ENCODE measurements around the gene AP5Z1.

Gene AP5Z1

GRCh38 chr7:4745971-4746919 lies 29.2 kb upstream of the AP5Z1 start:
- DNase-seq: no peak

- DNase-seq: no peak
Observed at GRCh38 chr7:4747013-4747412, 28.4 kb upstream of the AP5Z1 start.

GRCh38 chr7:4747746-4748145 lies 27.7 kb upstream of the AP5Z1 start:
- DNase-seq: no peak

GRCh38 chr7:4748231-4748681 lies 27.2 kb upstream of the AP5Z1 start:
- DNase-seq: no peak

GRCh38 chr7:4749363-4749762 lies 26.1 kb upstream of the AP5Z1 start:
- DNase-seq: no peak

GRCh38 chr7:4749798-4750197 lies 25.6 kb upstream of the AP5Z1 start:
- no peak for DNase-seq

GRCh38 chr7:4751398-4751947 lies 23.9 kb upstream of the AP5Z1 start:
- no peak for DNase-seq

- DNase-seq: peak; percentile 60
Observed at GRCh38 chr7:4753598-4754432, 21.6 kb upstream of the AP5Z1 start.

- no peak for DNase-seq
Observed at GRCh38 chr7:4754433-4755010, 20.9 kb upstream of the AP5Z1 start.

- no peak for DNase-seq
Observed at GRCh38 chr7:4755045-4755444, 20.4 kb upstream of the AP5Z1 start.

GRCh38 chr7:4758111-4758510 lies 17.3 kb upstream of the AP5Z1 start:
- no peak for DNase-seq

GRCh38 chr7:4758791-4759190 lies 16.6 kb upstream of the AP5Z1 start:
- DNase-seq: no peak

- DNase-seq: no peak
Observed at GRCh38 chr7:4759211-4759610, 16.2 kb upstream of the AP5Z1 start.

- DNase-seq: no peak
Observed at GRCh38 chr7:4760952-4761351, 14.5 kb upstream of the AP5Z1 start.

- DNase-seq: no peak
Observed at GRCh38 chr7:4762121-4763055, 13.0 kb upstream of the AP5Z1 start.

GRCh38 chr7:4763091-4763793 lies 12.2 kb upstream of the AP5Z1 start:
- DNase-seq: no peak

GRCh38 chr7:4763794-4764185 lies 11.6 kb upstream of the AP5Z1 start:
- DNase-seq: no peak

- no peak for DNase-seq
Observed at GRCh38 chr7:4764402-4765007, 10.9 kb upstream of the AP5Z1 start.

- DNase-seq: no peak
Observed at GRCh38 chr7:4765776-4766490, 9.5 kb upstream of the AP5Z1 start.
